Ascending aorta (tissue), 2 donors: ENCODE measurements around the gene OR6S1. TPM values are rescaled to one million over a fixed set of nuclear protein-coding genes. Genes with fewer than 3 reads are reported as not detected.

Source experiments
- DNase-seq, 2 donors: peaks; one replicate each; pipeline ENCODE4 v3.0.0-alpha.2; 2019; ENCODE audit warnings: low spot score in 2 of 2
- H3K27ac ChIP-seq, 2 donors: fragments of 200-600 bp; sonication (generic); one replicate each; pipeline ENCODE4 v1.5.1; 2016 to 2017; ENCODE audit warnings: mild to moderate bottlenecking in 1 of 2
- H3K27me3 ChIP-seq: fragments of 200-600 bp; sonication (generic); one replicate; pipeline ENCODE4 v1.5.1; 2017
- H3K36me3 ChIP-seq, 2 donors: fragments of 200-600 bp; sonication (generic); one replicate each; pipeline ENCODE4 v1.5.1; 2016
- H3K4me1 ChIP-seq, 2 donors: fragments of 200-600 bp; sonication (generic); one replicate each; pipeline ENCODE4 v1.5.1; 2016 to 2017; ENCODE audit warnings: mild to moderate bottlenecking in 1 of 2
- H3K4me3 ChIP-seq, 2 donors: fragments of 200-600 bp; sonication (generic); one replicate each; pipeline ENCODE4 v1.5.1; 2016 to 2017; ENCODE audit warnings: mild to moderate bottlenecking in 1 of 2
- H3K9me3 ChIP-seq, 2 donors: fragments of 200-600 bp; sonication (generic); one replicate each; pipeline ENCODE4 v1.5.1; 2016
- intact Hi-C: fragments of 100-400 bp; cut with DNase I; formaldehyde crosslinking; loops from one replicate; pipeline ENCODE4 v1.15.1; 2023
- total RNA-seq: library from RNA; depleted of rRNA; stranded (reverse); fragments of >200 nt; gene quantifications from one replicate; pipeline ENCODE4 v1.1.0, GENCODE V29; 2016
- TF ChIP-seq, protein P1 (sequence below), 3 experiments: fragments of 200-600 bp in 2 of 3; fragments of 450-650 bp in 1 of 3; sonication (generic) in 2 of 3; IDR thresholded peaks; one replicate each; pipeline ENCODE4 v1.5.1; 2016 to 2019; ENCODE audit warnings: antibody characterized with exemption in 3 of 3, mild to moderate bottlenecking in 1 of 3, moderate library complexity in 1 of 3

Gene OR6S1
- total RNA-seq, 1 donor from 2014 or later: not detected

DNA sequence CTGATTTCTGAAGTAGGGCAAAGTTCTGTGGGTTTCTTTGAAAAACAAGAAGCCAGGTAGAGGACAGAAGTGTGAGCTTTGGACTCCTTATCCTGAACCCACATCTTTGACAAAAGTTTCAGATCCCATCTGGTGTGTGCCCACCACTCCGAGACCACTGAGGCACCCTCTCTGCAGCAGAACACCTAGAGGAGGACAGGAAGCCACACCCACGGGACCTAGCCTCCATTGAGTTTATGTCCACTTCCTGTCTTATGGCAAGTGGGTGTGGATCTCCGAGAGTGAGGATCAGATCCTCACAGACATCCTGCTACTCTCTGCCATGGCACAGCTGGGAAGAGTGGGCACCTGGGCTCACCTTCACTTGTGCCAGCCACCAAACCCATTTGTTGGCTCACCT, 16.8 kb upstream of the OR6S1 start:
- TF ChIP-seq, protein P1, sequence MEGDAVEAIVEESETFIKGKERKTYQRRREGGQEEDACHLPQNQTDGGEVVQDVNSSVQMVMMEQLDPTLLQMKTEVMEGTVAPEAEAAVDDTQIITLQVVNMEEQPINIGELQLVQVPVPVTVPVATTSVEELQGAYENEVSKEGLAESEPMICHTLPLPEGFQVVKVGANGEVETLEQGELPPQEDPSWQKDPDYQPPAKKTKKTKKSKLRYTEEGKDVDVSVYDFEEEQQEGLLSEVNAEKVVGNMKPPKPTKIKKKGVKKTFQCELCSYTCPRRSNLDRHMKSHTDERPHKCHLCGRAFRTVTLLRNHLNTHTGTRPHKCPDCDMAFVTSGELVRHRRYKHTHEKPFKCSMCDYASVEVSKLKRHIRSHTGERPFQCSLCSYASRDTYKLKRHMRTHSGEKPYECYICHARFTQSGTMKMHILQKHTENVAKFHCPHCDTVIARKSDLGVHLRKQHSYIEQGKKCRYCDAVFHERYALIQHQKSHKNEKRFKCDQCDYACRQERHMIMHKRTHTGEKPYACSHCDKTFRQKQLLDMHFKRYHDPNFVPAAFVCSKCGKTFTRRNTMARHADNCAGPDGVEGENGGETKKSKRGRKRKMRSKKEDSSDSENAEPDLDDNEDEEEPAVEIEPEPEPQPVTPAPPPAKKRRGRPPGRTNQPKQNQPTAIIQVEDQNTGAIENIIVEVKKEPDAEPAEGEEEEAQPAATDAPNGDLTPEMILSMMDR (IDR thresholded peaks at IDR 0.05): no peak
- intact Hi-C loops: no loop called here
- Histone ChIP-seq H3K4me1 (peaks cover 0 to 3% of the 10 kb centered on the region in 2 donors), H3K27me3 (peaks cover 5% of the 10 kb centered on the region), H3K9me3 (no peaks in the 10 kb centered on the region), H3K36me3 (no peaks in the 10 kb centered on the region), H3K27ac (no peak overlapping the region), H3K4me3 (no peak overlapping the region)
- DNase-seq: no peak

DNA sequence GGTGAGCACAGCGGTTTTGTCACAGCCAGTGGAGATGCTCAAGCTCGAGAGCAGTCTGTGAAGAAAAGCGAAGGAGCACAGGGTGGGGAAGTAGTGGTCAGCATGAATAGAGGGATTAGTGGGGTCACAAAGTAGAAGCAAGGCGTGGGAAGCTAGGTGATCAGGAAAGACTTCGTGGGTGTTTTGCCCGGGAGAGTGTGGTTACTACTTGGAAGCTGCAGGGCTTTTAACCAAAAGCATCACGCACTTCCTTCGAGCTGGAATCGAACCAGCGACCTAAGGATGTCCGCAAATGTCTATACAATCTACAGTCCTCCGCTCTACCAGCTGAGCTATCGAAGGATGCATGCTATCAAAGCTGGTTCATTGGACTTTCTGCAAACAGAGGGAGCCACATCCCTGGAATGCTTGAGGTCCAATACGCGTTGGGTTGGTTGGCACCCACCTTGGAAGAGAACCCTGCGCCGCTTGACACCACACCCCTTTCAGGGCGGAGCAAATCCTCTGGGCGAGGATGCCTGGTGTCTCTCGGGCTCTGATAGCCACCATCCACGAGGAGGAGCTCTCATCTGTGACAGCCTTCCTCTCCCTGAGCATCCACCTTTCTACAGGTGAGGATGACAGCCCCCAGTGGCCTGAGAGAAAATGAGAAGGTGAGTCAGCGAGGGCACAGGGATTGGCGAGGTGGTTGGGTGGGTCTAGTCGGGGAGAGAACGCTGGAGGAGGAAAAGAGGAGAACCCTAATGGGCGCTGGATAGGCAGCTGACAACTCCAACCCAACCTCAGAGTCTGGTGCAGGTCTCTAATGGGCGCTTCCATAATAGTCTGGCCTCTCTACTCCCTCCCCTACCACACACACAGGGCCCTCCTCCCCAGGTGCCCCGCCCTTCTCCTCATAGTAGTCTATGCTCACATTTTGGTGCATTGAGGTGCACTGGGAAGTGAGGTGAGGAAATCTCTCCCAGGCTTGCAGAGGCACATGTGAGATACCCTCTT, 16.0 kb upstream of the OR6S1 start:
- Histone ChIP-seq H3K27me3 (peaks cover 5% of the 10 kb centered on the region), H3K9me3 (no peaks in the 10 kb centered on the region), H3K27ac (no peak overlapping the region), H3K4me1 (no peaks in the 10 kb centered on the region), H3K36me3 (no peaks in the 10 kb centered on the region), H3K4me3 (no peak overlapping the region)
- DNase-seq: no peak
- intact Hi-C loops: no loop called here
- TF ChIP-seq, protein P1 (IDR thresholded peaks at IDR 0.05): no peak

DNA sequence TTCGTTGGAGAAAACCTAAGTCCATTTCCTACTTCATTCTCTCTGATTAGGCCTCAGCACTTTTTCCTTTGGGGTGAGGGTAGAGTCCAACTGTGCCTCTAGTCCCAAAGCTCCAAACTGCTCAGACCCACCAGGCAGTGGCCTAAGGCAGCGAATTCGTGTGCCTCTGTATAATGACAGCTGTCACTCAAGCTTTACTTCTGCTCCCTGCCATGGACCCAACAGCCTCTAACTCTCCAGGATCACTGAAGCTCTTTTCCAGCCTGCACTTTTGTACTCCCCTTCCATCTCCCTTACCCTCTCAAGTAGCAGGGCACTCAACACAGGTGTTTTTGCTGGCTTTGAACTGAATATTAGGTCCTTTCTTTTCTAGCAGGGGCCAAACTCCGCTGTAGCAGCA, 14.8 kb upstream of the OR6S1 start:
- peaks cover 5% of the 10 kb centered on the region for H3K27me3 ChIP-seq
- H3K27ac ChIP-seq: no peak overlapping the region
- intact Hi-C loops: no loop called here
- no peaks in the 10 kb centered on the region for H3K36me3 ChIP-seq
- no peaks in the 10 kb centered on the region for H3K9me3 ChIP-seq
- TF ChIP-seq, protein P1 (IDR thresholded peaks at IDR 0.05): no peak
- no peak overlapping the region for H3K4me3 ChIP-seq
- DNase-seq: no peak
- no peaks in the 10 kb centered on the region for H3K4me1 ChIP-seq

DNA sequence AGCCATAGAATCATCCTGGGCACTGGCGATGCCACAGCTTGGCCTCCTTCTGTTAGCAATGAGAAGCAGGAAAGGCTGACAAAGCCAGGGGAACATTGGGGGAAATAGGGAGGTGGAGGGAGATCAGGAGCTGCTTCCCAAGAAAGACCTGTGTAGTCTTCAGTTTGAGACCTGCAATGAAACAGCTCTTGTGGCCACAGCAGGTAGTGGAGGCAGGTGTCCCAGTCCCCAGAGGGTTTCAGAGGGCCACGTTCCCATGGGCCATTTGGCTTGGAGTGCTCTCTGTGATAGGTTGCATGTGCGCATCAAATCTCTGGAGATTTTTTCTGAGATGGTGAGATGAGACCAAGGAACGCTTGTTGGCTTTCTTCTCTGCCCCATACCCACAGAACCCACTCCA, 14.4 kb upstream of the OR6S1 start:
- Histone ChIP-seq H3K27me3 (peaks cover 5% of the 10 kb centered on the region), H3K27ac (no peak overlapping the region)
- intact Hi-C loops: no loop called here

DNA sequence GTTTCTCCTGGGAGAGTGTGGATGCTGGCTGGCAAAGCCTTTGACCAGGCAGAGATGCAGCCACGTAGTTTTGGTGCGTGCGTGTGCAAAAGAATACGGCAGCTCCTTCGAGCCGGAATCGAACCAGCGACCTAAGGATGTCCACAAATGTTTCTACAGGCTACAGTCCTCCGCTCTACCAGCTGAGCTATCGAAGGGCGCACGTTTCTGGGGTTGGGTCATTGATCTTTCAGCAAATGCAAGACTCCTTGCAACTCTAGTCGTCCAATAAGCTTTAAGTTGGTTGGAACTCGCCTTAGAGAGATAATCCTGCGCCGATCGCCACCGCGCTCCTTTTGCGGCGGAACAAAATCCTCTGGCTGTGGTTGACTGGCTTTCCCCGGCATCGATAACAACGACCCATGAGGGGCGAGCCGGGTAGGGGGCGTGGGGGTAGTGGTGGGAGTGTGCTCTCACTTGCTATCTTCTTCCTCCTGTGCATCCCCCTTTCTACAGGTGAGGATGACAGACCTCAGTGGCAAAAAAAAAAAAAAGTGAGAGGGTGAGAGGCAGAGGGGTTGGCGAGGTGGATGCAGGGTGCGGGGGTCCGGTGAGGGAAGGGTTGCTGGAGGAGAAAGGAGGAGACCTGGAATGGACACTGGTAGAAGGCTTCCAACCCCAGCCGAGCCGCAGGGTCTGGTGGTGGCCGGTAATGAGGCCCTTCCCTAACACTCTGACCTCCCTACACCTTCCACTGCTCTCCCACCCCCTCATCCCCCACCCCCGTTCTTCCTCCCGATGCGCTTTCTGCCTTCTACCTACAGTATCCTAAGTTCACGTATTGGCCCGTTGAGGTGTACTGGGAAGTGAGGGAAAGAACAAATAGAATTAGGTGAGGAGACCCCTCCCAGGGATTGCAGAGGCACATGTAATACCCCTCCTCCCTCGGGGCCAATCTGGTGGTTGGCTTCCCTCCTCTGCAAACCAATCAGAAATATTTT, 11.8 kb upstream of the OR6S1 start:
- Histone ChIP-seq H3K36me3 (no peaks in the 10 kb centered on the region), H3K4me3 (no peak overlapping the region), H3K9me3 (no peaks in the 10 kb centered on the region), H3K27me3 (no peaks in the 10 kb centered on the region), H3K27ac (no peak overlapping the region), H3K4me1 (no peaks in the 10 kb centered on the region)
- no peak for DNase-seq
- intact Hi-C loops: no loop called here
- TF ChIP-seq, protein P1 (IDR thresholded peaks at IDR 0.05): no peak

More for the DNA sequence above, 14.4 kb upstream of the OR6S1 start:
- H3K9me3 ChIP-seq: no peaks in the 10 kb centered on the region
- no peak overlapping the region for H3K4me3 ChIP-seq
- DNase-seq: no peak
- TF ChIP-seq, protein P1 (IDR thresholded peaks at IDR 0.05): no peak
- no peaks in the 10 kb centered on the region for H3K4me1 ChIP-seq
- no peaks in the 10 kb centered on the region for H3K36me3 ChIP-seq
